Activated effector memory CD4-positive, alpha-beta T cell treated with anti-CD3 and anti-CD28 coated beads, Interleukin-2, amount 50 U/mL, for 16 hours (primary cell): ENCODE measurements around the gene UBE2D3.
"Not testable (repeated sequence)": the region's sequence is repeated elsewhere in the genome, so short reads cannot be mapped to it uniquely, and the experiment has no call there.

ENCODE experiments used
- DNase-seq: peaks from one replicate; pipeline ENCODE4 v3.0.0-alpha.2; 2020

The UBE2D3 gene

GRCh38 chr4:102826890-102827673 is at the start of gene UBE2D3:
TSS of gene UBE2D3 (minus strand) at chr4:102827551. CDS start at chr4:102826508, 1,043 bp downstream.
- DNase-seq, result peak; percentile 98

GRCh38 chr4:102871772-102872171 is 44.4 kb upstream of the UBE2D3 start:
- no peak for DNase-seq

GRCh38 chr4:102869569-102870197 is 42.3 kb upstream of the UBE2D3 start:
- DNase-seq, result no peak

GRCh38 chr4:102868781-102869568 is 41.6 kb upstream of the UBE2D3 start, which contains the start of gene CISD2:
TSS of gene CISD2 (plus strand) at chr4:102868992. CDS start at chr4:102869085, 93 bp downstream.
- DNase-seq, result peak; percentile 96

GRCh38 chr4:102868153-102868780 is 40.9 kb upstream of the UBE2D3 start:
- DNase-seq, result peak; percentile 64

GRCh38 chr4:102867278-102868152 is 40.2 kb upstream of the UBE2D3 start:
- DNase-seq, result no peak

GRCh38 chr4:102865327-102865726 is 38.0 kb upstream of the UBE2D3 start:
- DNase-seq, result not testable (repeated sequence)

- no peak for DNase-seq
Observed at GRCh38 chr4:102862747-102863146, 35.4 kb upstream of the UBE2D3 start.

- no peak for DNase-seq
Observed at GRCh38 chr4:102862016-102862415, 34.7 kb upstream of the UBE2D3 start.

- DNase-seq, result no peak
Observed at GRCh38 chr4:102860611-102861324, 33.4 kb upstream of the UBE2D3 start.

GRCh38 chr4:102858828-102859464 is 31.6 kb upstream of the UBE2D3 start:
- DNase-seq, result no peak

GRCh38 chr4:102850370-102850769 is 23.0 kb upstream of the UBE2D3 start:
- DNase-seq, result no peak

GRCh38 chr4:102849579-102850104 is 22.3 kb upstream of the UBE2D3 start:
- DNase-seq, result no peak

GRCh38 chr4:102847687-102848086 is 20.3 kb upstream of the UBE2D3 start:
- no peak for DNase-seq

GRCh38 chr4:102843938-102844337 is 16.6 kb upstream of the UBE2D3 start:
- no peak for DNase-seq

GRCh38 chr4:102843273-102843672 is 15.9 kb upstream of the UBE2D3 start:
- no peak for DNase-seq

GRCh38 chr4:102842367-102842766 is 15.0 kb upstream of the UBE2D3 start:
- DNase-seq, result no peak

- no peak for DNase-seq
Observed at GRCh38 chr4:102836596-102836995, 9.2 kb upstream of the UBE2D3 start.

- DNase-seq, result no peak
Observed at GRCh38 chr4:102832667-102833066, 5.3 kb upstream of the UBE2D3 start.

- DNase-seq, result no peak
Observed at GRCh38 chr4:102832105-102832504, 4.8 kb upstream of the UBE2D3 start.
